Measurements from ENCODE around the gene MEIS2.

The MEIS2 gene

GRCh38 chr15:37098468-37099318 is 1.7 kb downstream of the MEIS2 start:
- no peak for DNase-seq

- DNase-seq, result no peak
These were observed 3.0 kb downstream of the MEIS2 start for GRCh38 chr15:37097144-37097919.

GRCh38 chr15:37096558-37097143 is 3.7 kb downstream of the MEIS2 start:
- no peak for DNase-seq

GRCh38 chr15:37095770-37096557 is 4.4 kb downstream of the MEIS2 start:
- DNase-seq, result no peak

GRCh38 chr15:37094915-37095711 is 5.2 kb downstream of the MEIS2 start:
- DNase-seq, result no peak

GRCh38 chr15:37094333-37094914 is 5.9 kb downstream of the MEIS2 start:
- DNase-seq, result peak; percentile 59

GRCh38 chr15:37093480-37094332 is 6.6 kb downstream of the MEIS2 start:
- DNase-seq, result peak; percentile 90

GRCh38 chr15:37090543-37091175 is 9.7 kb downstream of the MEIS2 start:
- DNase-seq, result no peak

GRCh38 chr15:37088436-37088835 is 11.9 kb downstream of the MEIS2 start:
- DNase-seq, result no peak

- DNase-seq, result no peak
These were observed 13.2 kb downstream of the MEIS2 start for GRCh38 chr15:37087131-37087588.

- no peak for DNase-seq
These were observed 13.8 kb downstream of the MEIS2 start for GRCh38 chr15:37086521-37086920.

GRCh38 chr15:37086120-37086519 is 14.2 kb downstream of the MEIS2 start:
- DNase-seq, result no peak

- DNase-seq, result no peak
These were observed 15.7 kb downstream of the MEIS2 start for GRCh38 chr15:37084602-37085001.

- no peak for DNase-seq
These were observed 16.7 kb downstream of the MEIS2 start for GRCh38 chr15:37083610-37084009.

GRCh38 chr15:37081983-37082382 is 18.4 kb downstream of the MEIS2 start:
- DNase-seq, result no peak

GRCh38 chr15:37080261-37080921 is 20.0 kb downstream of the MEIS2 start:
- no peak for DNase-seq

GRCh38 chr15:37079726-37080125 is 20.6 kb downstream of the MEIS2 start:
- peak; percentile 84 for DNase-seq

GRCh38 chr15:37078566-37078965 is 21.8 kb downstream of the MEIS2 start:
- DNase-seq, result no peak
